Testis (tissue), 2 donors: Measurements from ENCODE around the gene ARMC2.

Source experiments
- POLR2A ChIP-seq: fragments of 450-650 bp; IDR thresholded peaks from one replicate; pipeline ENCODE4 v1.6.1; 2017; ENCODE audit warnings: antibody characterized with exemption, mild to moderate bottlenecking, moderate library complexity
- TF ChIP-seq, protein P1 (sequence below), 3 experiments: fragments of 450-650 bp in 2 of 3; fragments of 200-600 bp in 1 of 3; sonication (generic) in 1 of 3; IDR thresholded peaks; one replicate each; pipeline ENCODE4 v1.5.1; 2016 to 2019; ENCODE audit warnings: antibody characterized with exemption in 3 of 3, mild to moderate bottlenecking in 2 of 3, moderate library complexity in 1 of 3

DNA sequence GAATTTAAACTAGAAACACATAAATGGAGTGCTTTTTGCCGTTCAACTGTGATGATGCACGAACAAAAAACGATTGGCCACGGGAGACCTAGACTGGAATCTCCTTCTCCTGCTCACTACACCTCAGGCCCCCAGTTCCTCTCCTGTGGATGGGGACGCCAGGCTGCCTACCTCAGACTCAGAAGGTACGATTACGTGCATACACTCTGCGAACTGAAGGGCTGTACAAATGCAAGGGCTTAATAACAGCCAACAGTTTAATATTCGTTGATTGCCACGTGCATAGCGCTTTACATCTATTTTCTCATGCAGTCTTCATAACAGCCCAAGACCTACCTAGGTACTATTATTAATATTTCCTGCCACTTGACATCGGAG lies 495 bp upstream of the ARMC2 start:
- TF ChIP-seq, protein P1, sequence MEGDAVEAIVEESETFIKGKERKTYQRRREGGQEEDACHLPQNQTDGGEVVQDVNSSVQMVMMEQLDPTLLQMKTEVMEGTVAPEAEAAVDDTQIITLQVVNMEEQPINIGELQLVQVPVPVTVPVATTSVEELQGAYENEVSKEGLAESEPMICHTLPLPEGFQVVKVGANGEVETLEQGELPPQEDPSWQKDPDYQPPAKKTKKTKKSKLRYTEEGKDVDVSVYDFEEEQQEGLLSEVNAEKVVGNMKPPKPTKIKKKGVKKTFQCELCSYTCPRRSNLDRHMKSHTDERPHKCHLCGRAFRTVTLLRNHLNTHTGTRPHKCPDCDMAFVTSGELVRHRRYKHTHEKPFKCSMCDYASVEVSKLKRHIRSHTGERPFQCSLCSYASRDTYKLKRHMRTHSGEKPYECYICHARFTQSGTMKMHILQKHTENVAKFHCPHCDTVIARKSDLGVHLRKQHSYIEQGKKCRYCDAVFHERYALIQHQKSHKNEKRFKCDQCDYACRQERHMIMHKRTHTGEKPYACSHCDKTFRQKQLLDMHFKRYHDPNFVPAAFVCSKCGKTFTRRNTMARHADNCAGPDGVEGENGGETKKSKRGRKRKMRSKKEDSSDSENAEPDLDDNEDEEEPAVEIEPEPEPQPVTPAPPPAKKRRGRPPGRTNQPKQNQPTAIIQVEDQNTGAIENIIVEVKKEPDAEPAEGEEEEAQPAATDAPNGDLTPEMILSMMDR (IDR thresholded peaks at IDR 0.05) = no peak
- no peak for TF ChIP-seq POLR2A
